ENCODE measurements around the gene PRLH. TPM values are rescaled to one million over a fixed set of nuclear protein-coding genes. Genes with fewer than 3 reads are reported as not detected.

The PRLH gene
- total and polyA plus RNA-seq, 4 donors, result not detected

- no peak overlapping the region for H3K27ac ChIP-seq (ENCODE audit: low read depth in 1 of 2, low read length in 2 of 2)
- no peak for DNase-seq (ENCODE audit: low spot score)
- no peaks in the 10 kb centered on the region for H3K36me3 ChIP-seq (ENCODE audit: control insufficient read depth in 4 of 4, insufficient read depth in 3 of 4, low read depth in 1 of 4, low read length in 3 of 4)
- no peak for TF ChIP-seq EGR1 (IDR thresholded peaks at IDR 0.05; ENCODE audit: low read depth in 2 of 2)
- TF ChIP-seq TAF1 (conservative IDR thresholded peaks at IDR 0.05), result no peak
- TF ChIP-seq ZBTB33 (IDR thresholded peaks at IDR 0.05), result no peak
- no peak for TF ChIP-seq HNF4G (IDR thresholded peaks at IDR 0.05)
- no peak for TF ChIP-seq RXRA (IDR thresholded peaks at IDR 0.05)
- TF ChIP-seq HNF4A (conservative IDR thresholded peaks at IDR 0.05), result no peak
- no peak for TF ChIP-seq FOXA2 (IDR thresholded peaks at IDR 0.05)
- TF ChIP-seq, protein P1, sequence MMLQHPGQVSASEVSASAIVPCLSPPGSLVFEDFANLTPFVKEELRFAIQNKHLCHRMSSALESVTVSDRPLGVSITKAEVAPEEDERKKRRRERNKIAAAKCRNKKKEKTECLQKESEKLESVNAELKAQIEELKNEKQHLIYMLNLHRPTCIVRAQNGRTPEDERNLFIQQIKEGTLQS (IDR thresholded peaks at IDR 0.05), result no peak
- TF ChIP-seq, protein P2, sequence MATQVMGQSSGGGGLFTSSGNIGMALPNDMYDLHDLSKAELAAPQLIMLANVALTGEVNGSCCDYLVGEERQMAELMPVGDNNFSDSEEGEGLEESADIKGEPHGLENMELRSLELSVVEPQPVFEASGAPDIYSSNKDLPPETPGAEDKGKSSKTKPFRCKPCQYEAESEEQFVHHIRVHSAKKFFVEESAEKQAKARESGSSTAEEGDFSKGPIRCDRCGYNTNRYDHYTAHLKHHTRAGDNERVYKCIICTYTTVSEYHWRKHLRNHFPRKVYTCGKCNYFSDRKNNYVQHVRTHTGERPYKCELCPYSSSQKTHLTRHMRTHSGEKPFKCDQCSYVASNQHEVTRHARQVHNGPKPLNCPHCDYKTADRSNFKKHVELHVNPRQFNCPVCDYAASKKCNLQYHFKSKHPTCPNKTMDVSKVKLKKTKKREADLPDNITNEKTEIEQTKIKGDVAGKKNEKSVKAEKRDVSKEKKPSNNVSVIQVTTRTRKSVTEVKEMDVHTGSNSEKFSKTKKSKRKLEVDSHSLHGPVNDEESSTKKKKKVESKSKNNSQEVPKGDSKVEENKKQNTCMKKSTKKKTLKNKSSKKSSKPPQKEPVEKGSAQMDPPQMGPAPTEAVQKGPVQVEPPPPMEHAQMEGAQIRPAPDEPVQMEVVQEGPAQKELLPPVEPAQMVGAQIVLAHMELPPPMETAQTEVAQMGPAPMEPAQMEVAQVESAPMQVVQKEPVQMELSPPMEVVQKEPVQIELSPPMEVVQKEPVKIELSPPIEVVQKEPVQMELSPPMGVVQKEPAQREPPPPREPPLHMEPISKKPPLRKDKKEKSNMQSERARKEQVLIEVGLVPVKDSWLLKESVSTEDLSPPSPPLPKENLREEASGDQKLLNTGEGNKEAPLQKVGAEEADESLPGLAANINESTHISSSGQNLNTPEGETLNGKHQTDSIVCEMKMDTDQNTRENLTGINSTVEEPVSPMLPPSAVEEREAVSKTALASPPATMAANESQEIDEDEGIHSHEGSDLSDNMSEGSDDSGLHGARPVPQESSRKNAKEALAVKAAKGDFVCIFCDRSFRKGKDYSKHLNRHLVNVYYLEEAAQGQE (IDR thresholded peaks at IDR 0.05), result no peak
- no peak for TF ChIP-seq SP1 (IDR thresholded peaks at IDR 0.05)
- TF ChIP-seq, protein P3, sequence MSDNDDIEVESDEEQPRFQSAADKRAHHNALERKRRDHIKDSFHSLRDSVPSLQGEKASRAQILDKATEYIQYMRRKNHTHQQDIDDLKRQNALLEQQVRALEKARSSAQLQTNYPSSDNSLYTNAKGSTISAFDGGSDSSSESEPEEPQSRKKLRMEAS (IDR thresholded peaks at IDR 0.05), result no peak
- TF ChIP-seq YY1 (IDR thresholded peaks at IDR 0.05), result no peak
- TF ChIP-seq FOXA1 (IDR thresholded peaks at IDR 0.05), result no peak
- TF ChIP-seq, protein P4, sequence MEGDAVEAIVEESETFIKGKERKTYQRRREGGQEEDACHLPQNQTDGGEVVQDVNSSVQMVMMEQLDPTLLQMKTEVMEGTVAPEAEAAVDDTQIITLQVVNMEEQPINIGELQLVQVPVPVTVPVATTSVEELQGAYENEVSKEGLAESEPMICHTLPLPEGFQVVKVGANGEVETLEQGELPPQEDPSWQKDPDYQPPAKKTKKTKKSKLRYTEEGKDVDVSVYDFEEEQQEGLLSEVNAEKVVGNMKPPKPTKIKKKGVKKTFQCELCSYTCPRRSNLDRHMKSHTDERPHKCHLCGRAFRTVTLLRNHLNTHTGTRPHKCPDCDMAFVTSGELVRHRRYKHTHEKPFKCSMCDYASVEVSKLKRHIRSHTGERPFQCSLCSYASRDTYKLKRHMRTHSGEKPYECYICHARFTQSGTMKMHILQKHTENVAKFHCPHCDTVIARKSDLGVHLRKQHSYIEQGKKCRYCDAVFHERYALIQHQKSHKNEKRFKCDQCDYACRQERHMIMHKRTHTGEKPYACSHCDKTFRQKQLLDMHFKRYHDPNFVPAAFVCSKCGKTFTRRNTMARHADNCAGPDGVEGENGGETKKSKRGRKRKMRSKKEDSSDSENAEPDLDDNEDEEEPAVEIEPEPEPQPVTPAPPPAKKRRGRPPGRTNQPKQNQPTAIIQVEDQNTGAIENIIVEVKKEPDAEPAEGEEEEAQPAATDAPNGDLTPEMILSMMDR (IDR thresholded peaks at IDR 0.05; ENCODE audit: low read depth, low read length, missing input control), result no peak
- no peak for TF ChIP-seq RAD21 (IDR thresholded peaks at IDR 0.05)
- no peak for TF ChIP-seq JUND (IDR thresholded peaks at IDR 0.05)
- no peak for TF ChIP-seq NR2F2 (IDR thresholded peaks at IDR 0.05)
- TF ChIP-seq GABPA (IDR thresholded peaks at IDR 0.05 in 1 of 2, conservative IDR thresholded peaks at IDR 0.05 in 1 of 2), result no peak
- peaks cover 7 to 27% (median 13%) of the 10 kb centered on the region in 4 donors for H3K4me1 ChIP-seq (ENCODE audit: control insufficient read depth in 4 of 4, insufficient read depth in 4 of 4, low read length in 3 of 4)
- no peaks in the 10 kb centered on the region for H3K9me3 ChIP-seq (ENCODE audit: control insufficient read depth in 4 of 4, low read length in 3 of 4)
- H3K27me3 ChIP-seq (ENCODE audit: control insufficient read depth in 4 of 4, insufficient read depth in 4 of 4, low read length in 3 of 4), result no peaks in the 10 kb centered on the region
- WGBS, result 75% methylated on average over 9 of the region's 9 CpGs
- H3K4me3 ChIP-seq (ENCODE audit: low read depth in 1 of 3, low read length in 3 of 3), result no peak overlapping the region
- H3K9ac ChIP-seq (ENCODE audit: low read depth in 1 of 2, low read length in 2 of 2), result no peak overlapping the region
Measured at GRCh38 chr2:237568121-237568660, 1.8 kb downstream of the PRLH start.

All from liver (tissue), 9 donors.